Measurements from ENCODE around the gene GTF3A.

The GTF3A gene

GRCh38 chr13:27405546-27406134 is 18.8 kb upstream of the GTF3A start:
- no peak for DNase-seq

GRCh38 chr13:27406178-27406939 is 18.1 kb upstream of the GTF3A start:
- peak; percentile 58 for DNase-seq

- DNase-seq = no peak
Measured at GRCh38 chr13:27408074-27408473, 16.3 kb upstream of the GTF3A start.

GRCh38 chr13:27409013-27409412 is 15.4 kb upstream of the GTF3A start:
- DNase-seq = no peak

GRCh38 chr13:27411341-27411740 is 13.1 kb upstream of the GTF3A start:
- no peak for DNase-seq

GRCh38 chr13:27415116-27415515 is 9.3 kb upstream of the GTF3A start:
- no peak for DNase-seq

- no peak for DNase-seq
Measured at GRCh38 chr13:27419328-27419727, 5.1 kb upstream of the GTF3A start.

GRCh38 chr13:27421101-27421871 is 3.1 kb upstream of the GTF3A start:
- no peak for DNase-seq

GRCh38 chr13:27423333-27423732 is 1.1 kb upstream of the GTF3A start:
- no peak for DNase-seq

- peak; percentile 34 for DNase-seq
Measured at GRCh38 chr13:27425158-27425917, 919 bp downstream of the GTF3A start.

- DNase-seq = peak; percentile 83
Measured at GRCh38 chr13:27425918-27426630, 1.7 kb downstream of the GTF3A start.

- DNase-seq = peak; percentile 19
Measured at GRCh38 chr13:27427641-27428040, 3.2 kb downstream of the GTF3A start.

GRCh38 chr13:27428160-27428559 is 3.7 kb downstream of the GTF3A start:
- DNase-seq = no peak

- DNase-seq = no peak
Measured at GRCh38 chr13:27432180-27432579, 7.8 kb downstream of the GTF3A start.

GRCh38 chr13:27432611-27433210 is 8.3 kb downstream of the GTF3A start:
- DNase-seq = peak; percentile 35

GRCh38 chr13:27437126-27437525 is 12.7 kb downstream of the GTF3A start:
- no peak for DNase-seq

- no peak for DNase-seq
Measured at GRCh38 chr13:27440408-27440807, 16.0 kb downstream of the GTF3A start.

- DNase-seq = peak; percentile 64
Measured at GRCh38 chr13:27442071-27442647, 17.7 kb downstream of the GTF3A start.

- no peak for DNase-seq
Measured at GRCh38 chr13:27442797-27443196, 18.4 kb downstream of the GTF3A start.

GRCh38 chr13:27446986-27447583 is 22.7 kb downstream of the GTF3A start:
- peak; percentile 58 for DNase-seq

- no peak for DNase-seq
Measured at GRCh38 chr13:27448308-27448707, 23.9 kb downstream of the GTF3A start.
